ENCODE data around the gene IL17RE.
"Not testable (repeated sequence)": the region's sequence is repeated elsewhere in the genome, so short reads cannot be mapped to it uniquely, and the experiment has no call there.

- TF ChIP-seq CTCF (IDR thresholded peaks at IDR 0.05); POLR2A (IDR thresholded peaks at IDR 0.05; ENCODE audit: low read depth); POLR2AphosphoS5 (IDR thresholded peaks at IDR 0.05); EP300 (IDR thresholded peaks at IDR 0.05): not testable (repeated sequence)
Measured at GRCh38 chr3:9896755-9897407, 5.8 kb upstream of the IL17RE start.

Data from esophagus muscularis mucosa (tissue), 4 donors.